ENCODE measurements around the gene KIF23.

The KIF23 gene

DNA sequence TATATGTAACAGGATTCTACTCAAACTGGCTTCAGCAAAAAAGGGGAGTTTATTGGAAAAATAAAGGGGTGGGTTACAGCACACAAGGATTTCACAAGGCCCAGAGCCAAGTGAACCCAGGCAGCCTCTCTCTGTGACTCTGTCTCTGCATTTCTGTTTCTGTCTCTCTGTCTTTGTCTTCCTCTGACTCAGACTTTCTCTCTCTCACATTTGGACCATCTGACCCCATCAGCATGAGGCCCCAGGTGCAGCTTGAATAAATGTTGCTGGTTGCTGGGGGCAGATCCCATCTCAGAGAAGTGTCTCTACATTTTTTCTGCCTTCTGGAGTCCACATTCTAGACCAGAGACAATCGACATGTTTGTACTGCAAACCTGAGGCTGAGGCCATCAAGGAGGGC lies 83.5 kb downstream of the KIF23 start:
- no peak for DNase-seq

Measured in fibroblast of skin of right biceps (primary cell).